ENCODE data around the gene CLDND2. TPM values are rescaled to one million over a fixed set of nuclear protein-coding genes. Genes with fewer than 3 reads are reported as not detected.

Gene CLDND2
- total and polyA plus RNA-seq, 10 of the 15 experiments (the other 5 are each of a cell fraction or from before 2014, with no cell fraction given), result 0.24 to 7.1 (median 1.8) TPM; not detected in 1

- DNase-seq (ENCODE audit: low read depth, low spot score) (no peak), ATAC-seq (no peak), FAIRE-seq (no peak)
- ChIA-PET RAD21 (ENCODE audit: unreplicated experiment) (no interaction called here), CTCF (interaction anchor here (0.5 kb wide), 1 partner anchor 50 kb away, joined by 3 read pairs; no protein-coding TSS in a partner anchor), POLR2A (no interaction called here), SMC1A (ENCODE audit: uncharacterized antibody, unreplicated experiment) (no interaction called here)
- Histone ChIP-seq H3K9me3 (replicated peaks; ENCODE audit: control insufficient read depth, insufficient read depth, low read length) (no peaks in the 10 kb centered on the region; the same call in 2 of the 3 replicates), H3K36me3 (ENCODE audit: control insufficient read depth in 2 of 2, insufficient read depth in 2 of 2, low read length in 1 of 2) (no peaks in the 10 kb centered on the region), H3K9ac (ENCODE audit: control insufficient read depth, insufficient read depth, low read length) (no peak overlapping the region), H3K4me2 (ENCODE audit: control insufficient read depth, insufficient read depth) (no peak overlapping the region), H3K79me2 (ENCODE audit: control insufficient read depth, insufficient read depth, low read length) (no peaks in the 10 kb centered on the region), H2AFZ (ENCODE audit: control insufficient read depth, low read depth, low read length) (no peak overlapping the region), H3K27ac (ENCODE audit: control insufficient read depth, insufficient read depth) (no peak overlapping the region), H3K4me3 (no peak overlapping the region), H3K4me1 (ENCODE audit: control insufficient read depth, insufficient read depth, low read length) (no peaks in the 10 kb centered on the region), H3K27me3 (replicated peaks in 1 of 2; ENCODE audit: control insufficient read depth in 2 of 2, insufficient read depth in 2 of 2, low read length in 1 of 2) (peaks cover 0 to 5% of the 10 kb centered on the region in 2 experiments; a peak in 1 of 4 replicates), H4K20me1 (ENCODE audit: control insufficient read depth, insufficient read depth) (no peaks in the 10 kb centered on the region)
- in situ Hi-C loops (cut with MboI) (no loop called here), intact Hi-C loops (cut with micrococcal nuclease; ENCODE audit: unreplicated experiment) (no loop called here)
- 0% methylated on average over 1 of the region's 1 CpG for WGBS (ENCODE audit: insufficient coverage, insufficient replicate concordance, low lambda C conversion rate, missing lambda C conversion rate)
- no TSS peak for BruUV-seq (replicated peaks)
- no peak for TF ChIP-seq CUX1 (IDR thresholded peaks at IDR 0.05; ENCODE audit: insufficient replicate concordance, low read depth, low read length)
- TF ChIP-seq CBX5 (IDR thresholded peaks at IDR 0.05; ENCODE audit: low read depth), result no peak
- TF ChIP-seq ZBED1 (IDR thresholded peaks at IDR 0.05; ENCODE audit: borderline replicate concordance), result no peak
- no peak for TF ChIP-seq CEBPZ (IDR thresholded peaks at IDR 0.05; ENCODE audit: low read depth, low read length)
- TF ChIP-seq JUND (IDR thresholded peaks at IDR 0.05; ENCODE audit: low read depth, low read length), result no peak
- no peak for TF ChIP-seq CTCF (IDR thresholded peaks at IDR 0.05 in 2 of 3, conservative IDR thresholded peaks at IDR 0.05 in 1 of 3; ENCODE audit: control insufficient read depth in 2 of 3, extremely low read depth in 1 of 3, insufficient read depth in 1 of 3, low read depth in 3 of 3, low read length in 3 of 3)
- no peak for TF ChIP-seq MTA3 (IDR thresholded peaks at IDR 0.05; ENCODE audit: borderline replicate concordance, low read length)
- no peak for TF ChIP-seq RCOR1 (conservative IDR thresholded peaks at IDR 0.05; ENCODE audit: low read depth, low read length)
- no peak for TF ChIP-seq RAD51 (IDR thresholded peaks at IDR 0.05)
- TF ChIP-seq FOXK2 (IDR thresholded peaks at IDR 0.05), result no peak
- TF ChIP-seq ZNF274 (IDR thresholded peaks at IDR 0.05; ENCODE audit: insufficient read depth, insufficient read length), result no peak
- no peak for TF ChIP-seq CREB1 (IDR thresholded peaks at IDR 0.05; ENCODE audit: low read depth)
- TF ChIP-seq RAD21 (IDR thresholded peaks at IDR 0.05; ENCODE audit: insufficient read depth, low read depth, low read length), result no peak
- TF ChIP-seq SUZ12 (IDR thresholded peaks at IDR 0.05; ENCODE audit: unreplicated experiment), result no peak
Measured at GRCh38 chr19:51317968-51318367, 50.8 kb downstream of the CLDND2 start.
